GM21360 (cell line): ENCODE measurements around the gene ZDHHC15.
"Not testable (repeated sequence)": the region's sequence is repeated elsewhere in the genome, so short reads cannot be mapped to it uniquely, and the experiment has no call there.

Experiments used
- ATAC-seq: cut with Tn5 transposase; IDR thresholded peaks from one replicate; pipeline ENCODE4 v1.9.1; 2021; ENCODE audit warnings: mild to moderate bottlenecking, moderate library complexity; ENCODE audit not compliant: unreplicated experiment

The ZDHHC15 gene, protein sequence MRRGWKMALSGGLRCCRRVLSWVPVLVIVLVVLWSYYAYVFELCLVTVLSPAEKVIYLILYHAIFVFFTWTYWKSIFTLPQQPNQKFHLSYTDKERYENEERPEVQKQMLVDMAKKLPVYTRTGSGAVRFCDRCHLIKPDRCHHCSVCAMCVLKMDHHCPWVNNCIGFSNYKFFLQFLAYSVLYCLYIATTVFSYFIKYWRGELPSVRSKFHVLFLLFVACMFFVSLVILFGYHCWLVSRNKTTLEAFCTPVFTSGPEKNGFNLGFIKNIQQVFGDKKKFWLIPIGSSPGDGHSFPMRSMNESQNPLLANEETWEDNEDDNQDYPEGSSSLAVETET

DNA sequence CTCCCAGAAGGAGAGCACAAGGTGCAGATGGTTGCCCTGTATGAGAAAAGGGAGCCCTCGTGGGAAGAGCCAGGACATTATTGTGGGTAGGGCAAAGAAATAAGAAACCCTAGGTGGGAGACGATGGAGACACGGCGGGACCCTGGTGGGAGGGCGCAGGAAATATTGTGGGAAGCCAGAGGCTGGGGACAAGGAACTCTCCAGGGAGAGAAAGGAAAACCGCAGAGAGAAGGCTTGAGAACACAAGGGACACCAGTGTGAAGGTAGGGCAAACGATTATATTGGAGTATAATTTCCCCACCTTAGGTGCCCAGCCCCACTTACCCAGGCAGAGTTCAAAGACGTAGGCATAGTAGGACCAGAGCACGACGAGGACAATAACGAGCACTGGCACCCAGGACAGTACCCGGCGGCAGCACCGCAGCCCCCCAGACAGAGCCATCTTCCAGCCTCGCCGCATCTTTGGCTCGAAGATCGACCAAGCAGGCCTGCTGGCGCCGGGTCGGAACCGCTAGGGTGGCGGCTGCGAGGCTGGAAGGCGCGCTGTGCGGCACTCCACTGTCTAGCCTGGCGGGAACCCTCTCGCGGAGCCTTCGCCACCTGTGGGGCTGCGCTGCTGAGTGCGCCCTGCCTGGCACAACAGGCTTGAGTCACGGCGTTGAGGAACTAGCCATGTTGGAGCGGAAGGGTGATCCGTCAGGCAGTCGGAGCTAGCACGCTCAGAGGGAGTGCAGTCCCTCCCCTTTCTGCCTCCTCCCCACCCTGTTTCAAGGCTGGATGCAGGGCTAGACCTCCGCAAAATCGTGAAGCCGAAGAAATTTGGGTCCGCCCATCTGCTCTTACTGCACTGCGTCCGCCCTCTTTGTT, at the start of gene ZDHHC15:
Gene ZDHHC15 (minus strand): TSS at position 473 of the 867 bp plus-strand sequence. CDS start 13 bp downstream, at position 460.
- peak; percentile 49 for ATAC-seq

DNA sequence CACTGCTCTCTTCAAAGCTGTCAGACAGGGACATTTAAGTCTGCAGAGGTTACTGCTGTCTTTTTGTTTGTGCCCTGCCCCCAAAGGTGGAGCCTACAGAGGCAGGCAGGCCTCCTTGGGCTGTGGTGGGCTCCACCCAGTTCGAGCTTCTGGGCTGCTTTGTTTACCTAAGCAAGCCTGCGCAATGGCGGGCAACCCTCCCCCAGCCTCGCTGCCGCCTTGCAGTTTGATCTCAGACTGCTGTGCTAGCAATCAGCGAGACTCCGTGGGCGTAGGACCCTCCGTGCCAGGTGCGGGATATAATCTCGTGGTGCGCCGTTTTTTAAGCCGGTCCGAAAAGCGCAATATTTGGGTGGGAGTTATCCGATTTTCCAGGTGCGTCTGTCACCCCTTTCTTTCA, 37.7 kb upstream of the ZDHHC15 start:
- not testable (repeated sequence) for ATAC-seq

DNA sequence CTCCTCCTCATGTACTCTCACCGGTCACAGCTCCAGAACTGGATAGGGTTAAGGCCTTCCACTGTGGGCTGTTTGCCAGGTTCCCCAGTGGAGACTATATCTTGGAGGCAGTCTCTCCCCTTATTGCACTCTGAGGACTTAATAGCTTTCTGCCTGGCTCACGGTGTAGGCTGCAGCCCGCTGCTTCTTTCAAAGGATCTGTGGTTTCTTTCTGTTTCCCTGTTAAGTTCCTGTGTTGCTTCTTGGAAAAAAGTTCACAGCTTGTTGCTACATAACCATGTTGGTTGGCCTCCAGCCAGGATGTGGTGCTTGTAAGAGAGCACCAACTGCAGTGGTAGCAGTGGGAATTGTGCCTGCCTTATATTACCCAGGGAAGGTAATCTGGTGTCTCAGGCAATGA, 24.9 kb upstream of the ZDHHC15 start:
- no peak for ATAC-seq

DNA sequence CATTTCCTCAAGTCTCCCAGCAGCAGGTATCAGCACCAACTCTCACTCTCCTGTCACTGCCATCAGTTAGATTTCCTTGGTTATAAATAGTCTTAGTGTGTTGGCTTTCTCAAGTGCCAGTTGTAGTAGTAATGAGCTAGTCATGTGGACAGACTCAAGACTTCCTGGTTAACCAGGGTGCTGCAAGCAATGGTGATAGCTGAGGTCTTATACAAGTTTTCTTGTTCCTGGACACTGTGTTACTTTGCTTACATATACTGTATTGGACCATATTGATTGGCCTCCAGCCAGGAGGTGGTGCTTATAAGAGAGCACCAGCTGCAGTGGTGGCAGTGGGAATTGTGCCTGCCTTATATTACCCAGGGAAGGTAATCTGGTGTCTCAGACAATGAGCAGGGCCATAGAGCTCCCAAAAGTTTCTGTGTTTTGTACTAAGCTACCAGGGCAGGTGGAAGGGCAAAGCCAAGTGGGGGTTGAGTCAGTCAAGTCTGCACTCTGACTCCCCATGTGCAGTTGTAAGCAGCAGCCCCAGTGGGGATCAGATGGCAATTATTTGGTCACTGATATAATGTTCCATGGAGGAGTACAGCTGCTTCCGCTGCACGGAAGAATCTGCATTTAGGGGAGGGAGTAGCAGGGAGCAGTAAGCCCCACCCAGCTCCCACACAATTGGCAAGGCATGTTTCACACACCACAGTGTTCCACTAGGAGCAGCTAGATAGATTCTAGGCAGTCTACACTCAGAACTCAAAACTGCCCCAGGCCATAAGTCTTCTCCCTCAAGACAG, 24.1 kb upstream of the ZDHHC15 start:
- no peak for ATAC-seq

DNA sequence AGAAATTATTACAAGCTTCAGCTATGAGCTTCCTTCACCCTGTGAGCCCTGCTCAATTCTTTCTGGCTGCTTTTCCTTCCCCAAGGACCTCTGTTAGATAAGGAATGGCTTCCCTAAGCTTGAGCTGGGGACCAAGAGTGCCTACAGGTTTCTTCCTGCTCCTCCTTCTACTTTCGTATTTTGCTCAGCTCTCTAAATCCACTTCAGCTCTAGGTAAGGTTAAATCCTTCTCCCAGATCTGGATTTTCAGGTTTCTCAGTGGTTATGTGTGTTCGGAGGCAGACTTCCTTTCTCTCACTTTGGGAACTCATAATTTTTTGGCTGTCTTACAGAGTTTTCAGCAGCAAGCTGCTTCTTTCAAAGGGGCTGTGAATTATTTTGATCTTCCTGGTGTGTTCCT, 21.9 kb upstream of the ZDHHC15 start:
- no peak for ATAC-seq

DNA sequence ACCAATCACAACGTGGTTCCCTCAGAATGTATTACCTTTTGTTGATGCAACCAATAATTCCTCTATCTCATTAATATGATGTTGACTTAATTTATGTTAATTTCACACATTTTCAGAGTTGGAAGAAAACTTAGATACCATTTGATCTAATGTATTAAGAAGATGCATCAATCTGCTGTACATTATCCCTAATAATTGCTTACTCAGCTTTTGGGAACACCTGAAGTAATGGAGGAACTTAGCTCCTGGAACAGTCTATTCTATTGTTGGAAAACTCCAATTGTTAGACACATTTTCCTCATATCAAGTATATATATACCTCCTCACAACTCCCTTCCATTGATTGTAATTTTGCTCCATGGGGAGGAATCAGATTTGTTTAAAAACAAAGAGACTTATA, 38.9 kb downstream of the ZDHHC15 start:
- ATAC-seq, result no peak

DNA sequence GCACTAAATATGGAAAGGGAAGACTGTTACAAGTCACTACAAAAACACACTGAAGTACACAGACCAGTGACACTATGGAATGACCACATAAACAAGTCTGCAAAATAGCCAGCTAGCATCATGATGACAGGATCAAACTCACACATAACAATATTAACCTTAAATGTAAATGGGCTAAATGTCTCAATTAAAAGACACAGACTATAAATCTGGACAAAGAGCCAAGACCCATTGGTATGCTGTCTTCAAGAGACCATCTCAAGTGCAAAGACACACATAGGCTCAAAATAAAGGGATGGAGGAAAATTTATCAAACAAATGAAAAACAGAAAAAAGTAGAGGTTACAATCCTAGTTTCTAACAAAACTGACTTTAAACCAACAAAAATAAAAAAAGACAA, 61.1 kb downstream of the ZDHHC15 start:
- not testable (repeated sequence) for ATAC-seq

DNA sequence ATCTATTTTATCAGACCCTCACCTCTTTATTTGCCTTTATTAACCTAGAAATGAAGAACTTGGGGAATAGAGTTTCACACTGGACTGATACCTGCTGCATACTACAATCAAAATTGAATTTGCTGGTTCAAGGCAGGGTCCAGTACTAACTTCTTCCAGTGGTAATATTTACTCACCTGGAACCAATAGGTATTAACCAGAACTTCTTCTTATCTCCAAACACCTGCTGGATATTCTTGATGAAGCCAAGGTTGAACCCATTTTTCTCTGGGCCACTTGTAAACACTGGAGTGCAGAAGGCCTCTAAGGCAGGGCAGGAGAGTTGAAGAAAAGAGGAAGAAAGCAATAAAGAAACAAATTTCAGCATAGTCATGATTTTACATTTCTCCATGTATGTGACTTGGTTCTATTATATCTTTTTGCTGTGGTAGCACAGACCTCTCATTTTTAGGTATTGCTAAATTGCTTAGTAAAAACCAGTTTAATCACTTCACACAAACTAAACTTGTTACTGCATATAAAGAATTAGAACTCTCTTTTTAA, 101.1 kb downstream of the ZDHHC15 start:
- no peak for ATAC-seq

DNA sequence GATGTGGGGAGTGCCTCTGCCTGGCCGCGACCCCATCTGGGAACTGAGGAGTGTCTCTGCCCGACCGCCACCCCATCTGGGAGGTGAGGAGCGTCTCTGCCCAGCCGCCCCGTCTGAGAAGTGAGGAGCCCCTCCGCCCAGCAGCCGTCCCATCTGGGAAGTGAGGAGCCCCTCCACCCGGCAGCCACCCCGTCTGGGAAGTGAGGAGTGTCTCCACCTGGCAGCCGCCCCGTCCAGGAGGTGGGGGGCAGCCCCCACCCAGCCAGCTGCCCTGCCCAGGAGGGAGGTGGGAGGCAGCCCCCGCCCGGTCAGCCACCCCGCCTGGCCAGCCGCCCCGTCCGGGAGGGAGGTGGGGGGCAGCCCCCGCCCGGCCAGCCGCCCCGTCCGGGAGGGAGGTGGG, 115.7 kb downstream of the ZDHHC15 start:
- not testable (repeated sequence) for ATAC-seq

DNA sequence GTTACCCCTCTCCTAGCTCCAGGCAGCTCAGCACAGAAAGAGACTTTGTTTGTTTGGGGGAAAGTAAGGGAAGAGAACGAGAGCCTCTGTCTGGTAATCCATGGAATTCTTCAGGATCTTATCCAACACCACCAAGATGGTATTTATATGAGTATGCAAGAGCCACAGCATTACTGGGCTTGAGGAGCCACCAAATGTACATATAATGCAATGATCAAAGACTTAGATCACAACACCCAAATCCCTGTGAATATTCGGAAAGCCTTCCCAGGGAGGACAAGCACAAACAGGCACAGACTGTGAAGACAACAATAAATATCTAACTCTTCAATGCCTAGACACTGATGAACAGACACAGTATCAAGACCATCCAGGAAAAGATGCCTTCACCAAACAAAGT, 132.4 kb downstream of the ZDHHC15 start:
- no peak for ATAC-seq

DNA sequence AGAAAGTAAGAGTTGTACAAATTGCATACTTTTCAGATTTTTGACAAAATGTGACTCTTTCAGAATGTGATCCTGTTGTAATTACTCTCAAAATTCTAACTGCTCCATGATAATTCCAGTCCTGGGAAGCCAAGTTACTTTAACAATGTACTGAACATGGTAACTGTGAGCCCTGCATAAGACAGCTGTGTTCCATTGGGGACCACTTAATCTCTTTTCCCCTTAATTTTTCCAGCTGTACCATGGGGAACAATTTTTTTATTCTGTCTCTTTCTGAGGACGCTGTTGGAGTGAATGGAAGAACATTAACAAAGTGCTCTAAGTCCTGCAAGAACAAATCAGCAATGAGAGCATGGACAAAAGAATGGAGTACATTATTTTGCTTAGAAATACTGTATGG, 153.1 kb downstream of the ZDHHC15 start:
- no peak for ATAC-seq

DNA sequence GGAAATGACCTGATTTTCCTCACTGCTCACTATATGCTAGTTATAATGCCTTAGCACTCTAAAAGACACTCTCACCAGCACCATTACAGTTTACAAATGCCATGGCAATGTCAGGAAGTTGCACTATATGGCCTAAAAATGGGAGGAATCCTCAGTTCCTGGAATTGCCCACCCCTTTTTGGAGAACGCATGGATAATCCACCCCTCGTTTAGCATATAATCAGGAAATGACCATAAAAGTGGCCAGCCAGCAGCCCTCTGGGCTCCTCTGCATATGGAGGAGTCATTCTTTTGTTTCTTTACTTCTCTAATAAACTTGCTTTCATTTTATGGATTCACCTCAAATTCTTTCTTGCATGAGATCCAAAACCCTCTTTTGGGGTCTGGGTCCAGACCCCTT, 156.0 kb downstream of the ZDHHC15 start:
- ATAC-seq, result no peak

DNA sequence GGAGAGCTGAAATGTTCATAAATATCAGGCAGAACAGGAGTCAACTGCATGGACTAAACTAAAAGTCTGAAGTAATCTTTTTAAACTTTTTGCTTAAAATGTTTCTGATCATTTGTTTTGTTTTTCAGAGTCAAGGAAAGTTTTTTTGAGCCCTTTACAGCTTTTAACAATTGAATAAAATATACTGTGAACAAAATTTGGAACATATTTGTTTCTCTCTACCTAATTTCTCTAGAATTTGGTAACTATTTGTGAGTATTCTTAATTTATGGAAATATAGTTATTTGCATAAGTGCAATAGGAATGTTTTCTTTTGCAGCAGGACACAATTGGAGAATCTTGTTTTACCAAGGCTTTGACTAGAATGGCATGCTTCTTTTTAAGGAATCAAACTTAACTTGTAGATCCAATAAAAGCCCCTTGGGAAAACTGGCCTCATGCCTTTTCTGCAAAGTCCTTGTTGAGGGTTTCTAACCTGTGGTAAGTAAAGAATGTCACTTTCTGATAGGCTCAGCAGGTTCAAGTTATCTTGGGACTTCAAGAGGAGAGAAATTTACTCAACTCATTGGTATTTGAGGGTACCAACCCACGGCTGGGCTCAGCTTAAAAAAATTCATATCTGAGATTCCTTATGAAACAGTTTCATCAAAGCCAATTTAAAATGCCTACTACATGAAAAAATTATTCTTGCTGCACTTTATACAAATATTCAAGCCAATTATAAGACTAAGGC, 157.4 kb downstream of the ZDHHC15 start:
- ATAC-seq, result no peak

DNA sequence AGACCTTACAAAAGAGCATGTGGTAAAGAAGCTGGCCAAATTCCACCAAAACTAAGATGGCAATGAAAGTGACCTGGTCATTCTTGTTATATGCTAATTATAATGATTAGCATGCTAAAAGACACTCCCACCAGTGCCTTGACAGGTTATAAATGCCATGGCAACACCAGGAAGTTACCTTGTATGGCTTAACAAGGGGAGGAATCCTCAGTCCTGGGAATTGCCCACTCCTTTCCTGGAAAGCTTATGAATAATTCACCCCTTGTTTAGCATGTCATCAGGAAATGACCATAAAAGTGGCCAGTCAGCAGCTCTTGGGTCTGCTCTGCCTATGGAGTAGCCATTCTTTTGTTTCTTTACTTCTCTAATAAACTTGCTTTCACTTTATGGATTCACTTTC, 161.0 kb downstream of the ZDHHC15 start:
- no peak for ATAC-seq

DNA sequence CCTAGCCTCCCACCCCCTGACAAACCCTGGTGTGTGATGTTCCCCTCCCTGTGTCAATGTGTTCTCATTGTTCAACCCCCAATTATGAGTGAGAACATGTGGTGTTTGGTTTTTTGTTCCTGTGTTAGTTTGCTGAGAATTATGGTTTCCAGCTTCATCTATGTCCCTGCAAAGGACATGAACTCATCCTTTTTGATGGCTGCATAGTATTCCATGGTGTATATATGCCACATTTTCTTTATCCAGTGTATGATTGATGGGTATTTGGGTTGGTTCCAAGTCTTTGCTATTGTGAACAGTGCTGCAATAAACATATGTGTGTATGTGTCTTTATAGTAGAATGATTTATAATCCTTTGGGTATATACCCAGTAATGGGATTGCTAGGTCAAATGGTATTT, 174.2 kb downstream of the ZDHHC15 start:
- not testable (repeated sequence) for ATAC-seq

DNA sequence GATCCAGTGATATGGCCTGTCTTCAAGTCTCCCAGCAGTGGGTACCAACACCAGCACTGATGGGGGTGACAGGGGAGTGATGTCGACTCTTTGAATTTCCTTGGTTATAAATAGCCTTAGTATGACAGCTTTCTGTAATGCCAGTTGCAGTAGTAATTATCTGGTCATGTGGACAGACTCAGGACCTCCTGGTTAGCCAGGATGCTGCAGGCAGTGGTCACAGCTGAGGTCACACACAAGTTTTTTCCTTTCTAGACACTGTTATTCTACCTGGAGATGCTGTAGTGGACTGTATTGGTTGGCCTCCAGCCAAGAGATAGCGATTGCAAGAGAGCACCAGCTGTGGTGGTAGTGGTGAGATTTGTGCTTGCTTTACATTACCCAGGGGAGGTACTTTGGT, 185.3 kb downstream of the ZDHHC15 start:
- no peak for ATAC-seq

DNA sequence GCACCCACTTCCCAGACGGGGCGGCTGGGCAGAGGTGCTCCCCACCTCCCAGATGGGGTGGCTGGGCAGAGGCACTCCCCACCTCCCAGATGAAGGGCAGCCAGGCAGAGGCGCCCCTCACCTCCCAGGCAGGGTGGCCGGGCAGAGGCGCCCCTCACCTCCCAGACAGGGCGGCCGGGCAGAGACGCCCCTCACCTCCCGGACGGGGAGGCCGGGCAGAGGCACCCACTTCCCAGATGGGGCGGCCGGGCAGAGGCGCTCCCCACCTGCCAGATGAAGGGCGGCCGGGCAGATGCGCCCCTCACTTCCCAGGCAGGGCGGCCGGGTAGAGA, 187.7 kb downstream of the ZDHHC15 start:
- ATAC-seq, result no peak

DNA sequence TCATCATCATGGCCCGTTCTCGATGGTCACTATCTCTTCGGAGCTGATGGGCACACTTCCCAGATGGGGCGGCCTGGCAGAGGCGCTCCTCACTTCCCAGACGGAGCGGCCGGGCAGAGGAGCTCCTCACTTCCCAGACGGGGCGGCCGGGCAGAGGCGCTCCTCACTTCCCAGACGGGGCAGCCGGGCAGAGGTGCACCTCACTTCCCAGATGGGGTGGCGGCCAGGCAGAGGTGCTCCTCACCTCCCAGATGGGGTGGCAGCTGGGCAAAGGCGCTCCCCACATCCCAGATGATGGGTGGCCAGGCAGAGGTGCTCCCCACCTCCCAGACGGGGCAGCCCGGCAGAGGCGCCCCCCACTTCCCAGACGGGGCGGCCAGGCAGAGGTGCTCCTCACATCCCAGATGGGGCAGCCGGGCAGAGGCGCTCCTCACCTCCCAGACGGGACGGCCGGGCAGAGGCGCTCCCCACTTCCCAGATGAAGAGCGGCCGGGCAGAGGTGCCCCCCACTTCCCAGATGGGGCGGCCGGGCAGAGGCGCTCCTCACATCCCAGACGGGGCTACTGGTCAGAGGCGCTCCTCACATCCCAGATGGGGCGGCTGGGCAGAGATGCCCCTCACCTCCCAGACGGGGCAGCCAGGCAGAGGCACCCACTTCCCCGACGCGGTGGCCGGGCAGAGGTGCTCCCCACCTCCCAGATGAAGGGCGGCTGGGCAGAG, 188.3 kb downstream of the ZDHHC15 start:
- ATAC-seq, result not testable (repeated sequence)

DNA sequence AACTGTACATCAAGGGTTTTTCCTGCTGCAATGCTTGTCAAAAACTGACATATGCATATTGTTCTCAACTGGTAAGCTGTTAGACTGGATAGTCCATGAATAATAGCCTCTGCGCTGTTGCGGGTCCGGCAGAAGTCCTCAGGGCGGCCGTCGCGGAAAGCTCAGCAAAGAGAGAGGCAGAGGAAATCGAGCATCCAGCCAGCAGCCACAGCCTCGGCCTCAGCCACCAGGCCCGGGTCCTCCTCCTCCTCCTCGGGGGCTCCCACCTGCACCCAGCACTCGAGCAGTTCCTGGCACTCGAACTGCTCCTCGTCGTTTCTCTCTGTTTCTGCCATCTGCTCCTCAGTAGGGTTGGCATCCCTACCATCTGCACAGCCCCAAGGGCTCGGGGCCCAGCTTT, 195.2 kb downstream of the ZDHHC15 start:
- ATAC-seq, result no peak
